Lower leg skin (tissue), 3 donors: Measurements from ENCODE around the gene GBE1.

Experiments
- CTCF ChIP-seq, 3 donors: fragments of 450-650 bp; IDR thresholded peaks; one replicate each; pipeline ENCODE4 v1.5.1; 2016; ENCODE audit warnings: antibody characterized with exemption in 3 of 3, mild to moderate bottlenecking in 3 of 3, moderate library complexity in 2 of 3
- POLR2A ChIP-seq, 2 donors: fragments of 450-650 bp; IDR thresholded peaks; one replicate each; pipeline ENCODE4 v1.6.1; 2016 to 2017; ENCODE audit warnings: antibody characterized with exemption in 2 of 2, mild to moderate bottlenecking in 1 of 2, moderate library complexity in 1 of 2

- TF ChIP-seq CTCF (IDR thresholded peaks at IDR 0.05) (no peak), POLR2A (IDR thresholded peaks at IDR 0.05) (no peak)
Observed at GRCh38 chr3:81764665-81765064, 3.2 kb upstream of the GBE1 start.
